ENCODE measurements around the gene ARHGAP29.

Gene ARHGAP29, protein sequence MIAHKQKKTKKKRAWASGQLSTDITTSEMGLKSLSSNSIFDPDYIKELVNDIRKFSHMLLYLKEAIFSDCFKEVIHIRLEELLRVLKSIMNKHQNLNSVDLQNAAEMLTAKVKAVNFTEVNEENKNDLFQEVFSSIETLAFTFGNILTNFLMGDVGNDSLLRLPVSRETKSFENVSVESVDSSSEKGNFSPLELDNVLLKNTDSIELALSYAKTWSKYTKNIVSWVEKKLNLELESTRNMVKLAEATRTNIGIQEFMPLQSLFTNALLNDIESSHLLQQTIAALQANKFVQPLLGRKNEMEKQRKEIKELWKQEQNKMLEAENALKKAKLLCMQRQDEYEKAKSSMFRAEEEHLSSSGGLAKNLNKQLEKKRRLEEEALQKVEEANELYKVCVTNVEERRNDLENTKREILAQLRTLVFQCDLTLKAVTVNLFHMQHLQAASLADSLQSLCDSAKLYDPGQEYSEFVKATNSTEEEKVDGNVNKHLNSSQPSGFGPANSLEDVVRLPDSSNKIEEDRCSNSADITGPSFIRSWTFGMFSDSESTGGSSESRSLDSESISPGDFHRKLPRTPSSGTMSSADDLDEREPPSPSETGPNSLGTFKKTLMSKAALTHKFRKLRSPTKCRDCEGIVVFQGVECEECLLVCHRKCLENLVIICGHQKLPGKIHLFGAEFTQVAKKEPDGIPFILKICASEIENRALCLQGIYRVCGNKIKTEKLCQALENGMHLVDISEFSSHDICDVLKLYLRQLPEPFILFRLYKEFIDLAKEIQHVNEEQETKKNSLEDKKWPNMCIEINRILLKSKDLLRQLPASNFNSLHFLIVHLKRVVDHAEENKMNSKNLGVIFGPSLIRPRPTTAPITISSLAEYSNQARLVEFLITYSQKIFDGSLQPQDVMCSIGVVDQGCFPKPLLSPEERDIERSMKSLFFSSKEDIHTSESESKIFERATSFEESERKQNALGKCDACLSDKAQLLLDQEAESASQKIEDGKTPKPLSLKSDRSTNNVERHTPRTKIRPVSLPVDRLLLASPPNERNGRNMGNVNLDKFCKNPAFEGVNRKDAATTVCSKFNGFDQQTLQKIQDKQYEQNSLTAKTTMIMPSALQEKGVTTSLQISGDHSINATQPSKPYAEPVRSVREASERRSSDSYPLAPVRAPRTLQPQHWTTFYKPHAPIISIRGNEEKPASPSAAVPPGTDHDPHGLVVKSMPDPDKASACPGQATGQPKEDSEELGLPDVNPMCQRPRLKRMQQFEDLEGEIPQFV

DNA sequence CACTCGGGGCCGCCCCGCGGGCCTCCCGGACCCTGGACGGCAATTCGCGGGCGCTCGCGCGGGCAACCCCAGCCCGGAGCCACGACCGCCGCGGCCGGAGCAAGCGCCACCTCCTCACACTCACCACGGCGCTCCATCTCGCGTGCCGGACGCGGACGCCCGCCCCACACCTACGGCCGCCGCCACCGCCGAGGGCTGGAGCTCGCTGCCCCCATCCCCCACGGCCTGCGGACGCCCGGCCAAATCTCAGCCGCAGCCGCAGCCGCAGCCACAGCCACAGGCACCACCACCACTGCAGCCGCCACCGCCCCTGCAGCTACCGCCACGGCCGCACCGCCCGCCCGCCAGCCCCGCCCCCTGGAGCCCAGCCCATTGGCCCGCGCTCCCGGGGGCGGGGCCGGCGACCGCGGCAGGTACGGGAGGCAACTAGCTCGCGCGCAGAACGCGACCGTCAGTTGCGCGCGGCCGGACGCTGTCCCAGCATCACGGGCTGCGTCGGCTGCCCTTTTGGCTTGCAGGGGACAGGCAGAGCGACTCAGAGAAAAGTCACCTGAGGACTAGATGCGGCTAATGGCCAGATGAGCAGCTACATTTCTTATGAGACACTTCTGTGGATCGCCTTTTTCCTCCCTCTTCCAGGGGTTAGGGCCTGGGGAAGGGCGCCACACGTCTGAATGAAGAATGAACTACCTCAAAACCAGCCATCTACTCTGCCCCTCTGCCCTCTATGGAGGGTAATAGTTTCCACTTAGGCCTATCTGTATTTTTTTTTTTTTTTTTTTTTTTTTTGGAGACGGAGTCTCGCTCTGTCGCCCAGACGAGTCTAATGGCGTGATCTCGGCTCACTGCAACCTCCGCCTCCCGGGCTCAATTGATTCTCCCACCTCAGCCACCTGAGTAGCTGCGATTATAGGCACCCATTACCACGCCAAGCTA lies at the start of gene ARHGAP29:
Gene ARHGAP29 (minus strand): TSS at position 294 of the 936 bp plus-strand sequence. CDS start 5,973 bp downstream, outside the sequence.
- peak; percentile 9 for DNase-seq (ENCODE audit: low read depth)

- no peak for DNase-seq (ENCODE audit: low read depth)
These were observed 49.6 kb upstream of the ARHGAP29 start for GRCh38 chr1:94286864-94287437.

- no peak for DNase-seq (ENCODE audit: low read depth)
These were observed 47.8 kb upstream of the ARHGAP29 start for GRCh38 chr1:94285031-94285654.

- no peak for DNase-seq (ENCODE audit: low read depth)
These were observed 47.1 kb upstream of the ARHGAP29 start for GRCh38 chr1:94284476-94284875.

DNA sequence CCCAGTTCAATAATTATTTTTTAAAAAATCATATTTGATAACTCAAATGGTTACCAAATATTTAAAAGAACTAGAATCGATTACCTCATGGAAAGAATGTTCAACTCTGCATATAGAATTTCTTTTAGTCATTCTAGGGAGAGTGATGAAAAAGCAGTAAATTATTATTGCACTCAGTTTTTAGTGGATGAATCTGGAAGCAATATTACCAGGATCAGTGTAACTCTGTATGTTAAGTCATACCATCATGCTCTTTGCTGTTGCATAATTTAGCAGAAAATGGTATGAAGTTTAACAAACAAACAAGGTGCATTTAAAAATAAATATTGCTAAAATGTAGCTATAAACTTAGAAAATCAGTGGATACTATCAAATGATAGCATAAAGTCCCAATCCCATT lies 46.1 kb upstream of the ARHGAP29 start:
- DNase-seq (ENCODE audit: low read depth) = no peak

DNA sequence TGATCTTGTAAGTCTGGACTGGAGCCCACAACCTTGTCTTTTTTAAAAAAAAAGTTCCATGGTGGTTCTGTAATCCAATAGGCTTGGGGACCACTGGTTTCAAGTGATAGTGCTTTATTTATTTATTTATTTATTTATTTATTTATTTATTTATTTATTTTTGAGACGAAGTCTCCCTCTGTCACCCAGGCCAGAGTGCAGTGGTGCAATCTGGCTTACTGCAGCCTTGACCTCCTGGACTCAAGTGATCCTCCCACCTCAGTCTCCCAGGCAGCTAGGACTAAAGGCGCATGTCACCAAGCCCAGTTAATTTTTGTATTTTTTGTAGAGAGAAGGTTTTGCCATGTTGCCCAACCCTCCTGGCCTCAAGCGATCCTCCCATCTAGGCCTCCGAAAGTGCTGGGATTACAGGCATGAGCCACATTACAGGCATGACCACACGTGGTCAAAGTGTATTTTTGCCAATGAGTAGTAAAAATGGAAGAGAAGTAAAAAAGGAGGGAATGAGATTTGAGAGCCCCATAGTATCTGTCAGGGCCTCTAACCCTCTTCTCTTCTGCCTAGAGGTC lies 44.8 kb upstream of the ARHGAP29 start:
- DNase-seq (ENCODE audit: low read depth) = no peak

DNA sequence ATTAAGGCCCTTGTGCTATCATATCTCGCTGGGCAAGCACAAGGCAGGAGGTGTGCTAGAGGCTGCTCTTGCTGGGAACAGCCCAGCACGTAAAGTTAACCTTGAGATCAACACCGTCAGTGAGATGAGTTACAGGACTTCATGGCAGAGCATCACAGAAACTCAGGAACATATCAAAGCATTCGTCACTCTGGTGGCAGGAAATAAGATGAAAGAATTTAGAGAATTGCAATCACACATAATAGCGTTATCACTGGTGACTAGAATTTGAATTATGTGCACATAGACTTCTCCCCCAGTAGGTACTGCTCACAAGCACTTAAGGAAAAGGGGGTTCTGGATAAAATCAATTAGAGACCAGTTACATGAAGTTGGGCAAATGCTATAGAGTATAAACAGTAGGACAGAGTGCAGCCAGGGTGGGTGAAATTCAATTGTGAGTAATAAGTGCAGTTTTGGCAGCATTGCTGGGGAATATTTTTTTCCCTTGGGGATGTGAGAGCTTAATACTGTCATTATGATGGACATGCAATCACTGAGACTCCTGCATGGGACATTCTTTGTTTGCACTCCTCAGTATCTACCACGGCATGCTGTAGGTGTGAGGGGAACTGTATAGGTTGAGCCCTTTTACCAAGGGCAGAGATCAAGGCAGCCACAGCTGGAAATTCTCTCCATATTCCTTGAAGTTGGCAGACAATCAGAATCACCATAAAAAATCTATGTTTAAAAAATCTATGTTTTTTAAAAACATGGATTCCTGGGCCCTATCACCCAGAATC lies 44.2 kb upstream of the ARHGAP29 start:
- no peak for DNase-seq (ENCODE audit: low read depth)

DNA sequence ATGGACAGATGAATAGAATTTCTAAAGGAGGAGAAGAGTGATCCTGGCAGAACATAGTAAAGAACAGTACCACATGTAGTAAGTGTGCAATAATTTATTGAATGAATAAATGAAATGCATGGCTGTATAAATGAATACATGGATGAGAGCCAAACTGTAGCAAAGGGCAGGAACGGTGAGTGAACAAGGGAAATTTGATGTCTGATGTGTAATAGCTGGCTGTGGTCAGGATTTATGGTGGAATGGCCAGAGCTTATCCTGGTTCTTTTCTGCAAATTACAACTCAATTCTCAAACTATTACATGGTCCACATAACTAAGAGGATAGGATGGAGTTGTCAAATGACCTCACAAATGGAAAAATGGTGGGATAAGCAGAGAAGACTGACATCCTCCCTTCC lies 43.2 kb upstream of the ARHGAP29 start:
- DNase-seq (ENCODE audit: low read depth) = no peak

- no peak for DNase-seq (ENCODE audit: low read depth)
These were observed 42.1 kb upstream of the ARHGAP29 start for GRCh38 chr1:94279462-94279861.

DNA sequence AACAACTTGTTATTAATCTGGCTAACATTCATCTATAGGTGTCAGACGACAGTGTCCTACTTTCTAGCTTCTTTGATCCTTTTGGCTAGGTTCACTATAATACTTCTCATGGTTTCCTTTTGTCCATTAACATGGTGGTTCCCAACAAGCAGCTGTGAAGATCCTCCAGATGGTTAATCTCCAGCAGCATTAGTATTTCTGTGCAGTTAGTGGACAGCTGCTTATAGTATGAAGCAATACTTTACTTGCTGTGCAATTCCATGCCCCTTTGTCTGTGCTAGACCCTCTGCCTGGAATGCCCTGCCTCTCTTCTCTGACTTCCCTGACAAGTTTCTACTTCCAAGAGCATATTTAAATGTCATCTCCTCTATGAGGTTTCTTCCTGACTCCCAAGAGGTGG lies 41.7 kb upstream of the ARHGAP29 start:
- DNase-seq (ENCODE audit: low read depth) = no peak

DNA sequence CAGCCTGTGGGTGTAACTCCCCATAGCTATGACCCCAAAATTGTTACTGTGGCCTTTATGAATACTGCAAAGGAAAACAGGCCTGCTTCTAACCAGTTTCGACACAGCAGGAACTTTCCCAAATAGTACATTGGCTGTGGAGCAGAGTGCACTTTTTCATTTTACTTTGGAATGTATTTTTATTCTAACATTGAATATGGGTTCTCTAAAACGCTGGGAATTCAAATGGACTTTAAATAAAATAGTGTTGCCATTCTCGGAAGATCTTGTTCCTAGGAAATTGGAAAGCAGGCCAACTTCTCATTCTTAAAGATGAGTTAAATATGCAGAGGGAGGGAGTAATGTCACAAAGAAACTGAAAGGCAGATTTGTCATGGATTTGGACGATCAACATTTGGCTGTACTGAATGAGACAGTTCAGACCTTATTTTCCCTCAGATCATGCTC lies 39.6 kb upstream of the ARHGAP29 start:
- no peak for DNase-seq (ENCODE audit: low read depth)

- no peak for DNase-seq (ENCODE audit: low read depth)
These were observed 37.7 kb upstream of the ARHGAP29 start for GRCh38 chr1:94275083-94275482.

- no peak for DNase-seq (ENCODE audit: low read depth)
These were observed 37.2 kb upstream of the ARHGAP29 start for GRCh38 chr1:94274561-94274960.

DNA sequence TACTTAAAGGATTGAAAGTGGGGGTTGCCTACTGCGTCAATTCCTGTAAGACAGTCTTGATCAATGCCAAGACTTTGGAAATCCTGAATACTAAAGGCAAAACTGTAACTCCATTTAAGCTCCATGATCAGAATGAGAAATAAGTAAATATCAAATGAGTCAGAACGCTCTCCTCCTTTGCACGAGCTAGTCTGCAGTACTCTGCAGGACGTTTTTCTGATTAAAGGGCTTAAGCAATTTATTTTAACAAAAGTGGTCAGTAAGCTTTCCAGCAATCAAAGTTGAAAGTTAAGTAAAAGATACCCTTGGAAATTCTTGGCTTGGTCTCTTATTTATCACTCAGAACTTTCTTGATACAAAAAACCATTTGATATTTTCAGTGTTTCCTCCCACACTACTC lies 35.7 kb upstream of the ARHGAP29 start:
- no peak for DNase-seq (ENCODE audit: low read depth)

DNA sequence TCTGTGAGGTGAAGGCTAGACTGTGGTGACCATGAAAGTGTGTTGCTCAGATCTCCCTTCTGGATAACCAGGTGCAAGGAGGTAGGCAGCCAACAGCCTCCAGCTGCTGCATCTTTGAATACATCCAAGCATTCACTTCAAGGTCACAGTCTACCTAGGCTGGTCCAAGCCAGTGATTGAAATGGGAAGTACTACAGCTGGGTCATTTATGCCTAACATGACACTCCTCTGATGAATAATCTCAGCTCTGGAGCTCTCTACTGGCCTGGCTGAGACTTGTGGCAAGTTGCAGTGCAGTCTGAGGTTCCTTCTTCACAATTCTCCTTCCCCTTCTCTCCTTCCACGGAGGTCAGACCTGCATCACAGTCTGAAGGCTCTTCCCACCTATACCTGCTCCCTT lies 35.0 kb upstream of the ARHGAP29 start:
- no peak for DNase-seq (ENCODE audit: low read depth)

GRCh38 chr1:94271373-94271772 lies 34.0 kb upstream of the ARHGAP29 start:
- no peak for DNase-seq (ENCODE audit: low read depth)

DNA sequence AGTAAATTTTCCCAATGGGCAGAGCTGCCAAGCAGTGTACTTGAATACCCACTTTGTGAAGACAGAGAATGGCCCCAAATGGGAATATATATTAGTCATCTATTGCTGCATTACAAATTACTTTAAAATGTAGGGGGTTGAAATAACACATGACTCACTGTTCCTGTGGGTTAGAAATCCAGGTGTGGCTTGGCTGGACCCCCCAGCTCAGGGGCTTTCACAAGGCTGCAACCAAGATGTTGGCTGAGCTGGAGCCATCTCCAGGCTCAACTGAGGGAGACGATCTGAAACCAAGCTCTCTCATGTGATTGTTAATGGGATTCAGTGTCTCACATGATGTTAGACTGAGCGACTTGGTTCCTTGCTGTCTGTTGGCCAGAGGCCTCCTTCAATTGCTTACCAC lies 33.4 kb upstream of the ARHGAP29 start:
- no peak for DNase-seq (ENCODE audit: low read depth)

GRCh38 chr1:94269921-94270320 lies 32.5 kb upstream of the ARHGAP29 start:
- no peak for DNase-seq (ENCODE audit: low read depth)

- DNase-seq (ENCODE audit: low read depth) = no peak
These were observed 28.5 kb upstream of the ARHGAP29 start for GRCh38 chr1:94265906-94266305.

Measured in activated T-helper 1 cell treated with Interleukin-2 at 50 U/mL for 16 hours (primary cell).